Measurements from ENCODE around the gene CMIP.

Gene CMIP

GRCh38 chr16:81629034-81629802 lies 184.6 kb downstream of the CMIP start:
- no peak for FAIRE-seq

DNA sequence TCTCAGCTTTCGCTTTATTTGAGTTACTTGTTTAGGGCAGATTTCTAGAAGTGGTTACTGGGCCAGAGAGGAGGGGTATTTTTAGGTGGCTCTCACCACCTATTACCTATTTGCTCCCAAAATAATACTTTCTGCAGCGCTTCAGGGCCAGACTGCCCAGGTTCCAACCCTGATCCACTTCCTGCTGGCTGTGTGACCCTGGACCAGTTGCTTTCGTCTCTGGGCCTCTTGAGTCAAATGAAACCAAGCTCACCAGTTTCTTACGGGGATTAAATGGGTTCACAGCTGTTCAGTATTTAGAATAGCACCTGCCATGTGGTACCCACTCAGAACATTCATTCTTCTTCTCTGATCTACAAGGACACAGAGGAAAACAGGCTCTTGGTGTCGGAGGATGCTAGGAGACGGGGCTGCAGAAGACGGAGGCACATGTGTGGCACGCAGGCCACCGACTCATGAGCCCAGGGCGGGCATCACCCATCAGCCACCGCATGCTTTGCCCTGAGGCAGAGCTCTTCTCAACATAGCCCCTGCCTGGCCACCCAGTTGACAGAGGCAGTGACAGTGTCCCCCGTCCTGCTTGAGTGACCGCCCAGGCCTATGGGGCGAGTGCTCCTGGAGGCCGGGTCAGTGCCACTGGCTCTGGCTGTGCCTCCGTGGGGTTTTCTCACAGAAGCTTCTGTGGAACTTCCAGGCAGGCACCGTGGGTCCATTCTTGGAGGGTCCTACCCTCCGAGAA lies 185.5 kb downstream of the CMIP start:
- FAIRE-seq = no peak

DNA sequence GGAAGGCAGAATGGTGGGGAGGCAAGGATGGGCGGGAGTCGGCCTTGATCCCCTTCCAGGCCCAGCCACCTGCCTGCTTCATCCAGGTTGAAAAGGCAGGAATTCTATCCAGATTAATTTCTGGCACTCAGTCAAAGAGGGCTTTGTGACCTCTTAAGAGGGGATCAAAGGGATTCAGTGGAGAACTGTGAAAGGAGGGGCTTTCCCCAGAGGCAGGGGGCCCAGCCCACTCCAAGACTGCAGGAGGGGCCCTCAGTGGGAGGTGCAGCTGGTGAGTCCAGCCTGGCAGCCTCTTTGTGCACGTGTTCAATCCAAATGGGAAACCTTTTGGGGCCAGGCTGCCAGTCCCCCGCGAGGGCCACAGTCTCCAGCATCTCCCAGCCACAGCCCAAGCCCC lies 186.0 kb downstream of the CMIP start:
- no peak for FAIRE-seq

DNA sequence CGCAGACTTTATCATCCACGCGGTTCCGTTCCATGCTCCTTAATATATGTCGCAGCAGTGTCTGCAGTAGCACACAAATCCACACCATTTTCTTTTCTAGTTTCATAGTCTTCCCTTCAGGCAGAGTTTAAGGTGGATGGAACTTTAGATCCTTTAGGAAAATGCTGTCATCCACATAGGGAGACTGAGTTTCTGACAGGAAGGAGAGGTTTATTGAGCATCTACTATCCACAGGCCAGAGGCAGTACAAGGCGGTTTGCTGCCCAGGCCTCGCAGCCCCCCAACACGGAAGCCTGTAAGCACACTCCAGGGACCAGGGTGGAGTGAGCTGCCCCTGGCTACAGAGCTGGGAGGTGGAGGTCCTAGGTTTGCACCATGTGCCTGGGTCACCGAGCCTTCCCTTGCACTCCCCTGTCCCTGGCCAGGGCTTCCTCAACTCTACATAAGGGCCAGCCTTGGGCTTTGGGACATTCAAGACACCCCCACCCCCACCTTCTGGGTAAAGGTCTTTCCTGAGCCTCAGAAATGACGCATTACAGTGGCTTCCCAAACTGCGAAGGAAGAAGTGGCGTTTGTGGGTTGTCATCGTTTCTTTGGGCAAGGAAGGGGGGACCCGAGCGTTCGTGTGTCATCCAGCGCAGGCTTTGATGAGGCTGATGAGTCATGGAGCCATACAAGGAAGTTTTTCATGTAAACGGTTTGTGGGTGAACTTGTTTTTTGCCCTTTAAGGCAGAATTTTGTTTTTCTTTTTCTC lies 188.0 kb downstream of the CMIP start:
- FAIRE-seq = no peak

GRCh38 chr16:81633147-81633619 lies 188.6 kb downstream of the CMIP start:
- no peak for FAIRE-seq

DNA sequence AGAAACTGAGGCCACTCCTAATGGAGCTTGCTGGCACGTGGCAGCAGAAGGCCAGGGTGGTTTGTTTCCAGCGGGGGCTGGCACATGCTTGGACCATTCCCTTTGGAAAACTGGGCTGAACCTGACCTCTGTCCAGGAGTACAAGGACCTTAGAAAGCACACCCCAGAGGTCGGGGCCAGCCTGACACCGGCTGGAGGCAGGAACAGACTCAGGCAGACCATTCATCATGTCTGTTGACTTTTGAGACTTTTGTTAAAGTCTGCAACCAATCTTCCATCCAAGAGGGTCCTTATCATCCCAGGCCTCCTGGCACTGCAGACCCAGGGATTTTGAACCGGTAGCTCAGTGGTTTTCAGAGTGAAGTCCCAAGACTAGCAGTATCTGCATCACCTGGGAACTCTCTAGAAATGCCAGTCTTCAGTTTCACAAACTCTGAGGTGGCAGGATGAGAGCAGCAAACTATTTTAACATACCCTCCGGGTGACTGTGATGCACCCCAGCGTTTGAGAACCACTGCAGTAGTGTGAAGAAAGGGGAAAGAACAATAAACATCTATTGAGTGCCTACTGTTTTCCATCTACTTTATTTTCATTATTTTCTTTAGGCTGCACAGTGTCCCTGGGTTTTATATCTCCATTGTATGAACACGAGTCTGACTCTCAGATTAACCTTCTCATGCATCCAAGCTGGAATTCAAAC lies 189.2 kb downstream of the CMIP start:
- FAIRE-seq = no peak

- FAIRE-seq = no peak
Observed at GRCh38 chr16:81634380-81635062, 189.9 kb downstream of the CMIP start.

- FAIRE-seq = no peak
Observed at GRCh38 chr16:81635063-81635937, 190.7 kb downstream of the CMIP start.

DNA sequence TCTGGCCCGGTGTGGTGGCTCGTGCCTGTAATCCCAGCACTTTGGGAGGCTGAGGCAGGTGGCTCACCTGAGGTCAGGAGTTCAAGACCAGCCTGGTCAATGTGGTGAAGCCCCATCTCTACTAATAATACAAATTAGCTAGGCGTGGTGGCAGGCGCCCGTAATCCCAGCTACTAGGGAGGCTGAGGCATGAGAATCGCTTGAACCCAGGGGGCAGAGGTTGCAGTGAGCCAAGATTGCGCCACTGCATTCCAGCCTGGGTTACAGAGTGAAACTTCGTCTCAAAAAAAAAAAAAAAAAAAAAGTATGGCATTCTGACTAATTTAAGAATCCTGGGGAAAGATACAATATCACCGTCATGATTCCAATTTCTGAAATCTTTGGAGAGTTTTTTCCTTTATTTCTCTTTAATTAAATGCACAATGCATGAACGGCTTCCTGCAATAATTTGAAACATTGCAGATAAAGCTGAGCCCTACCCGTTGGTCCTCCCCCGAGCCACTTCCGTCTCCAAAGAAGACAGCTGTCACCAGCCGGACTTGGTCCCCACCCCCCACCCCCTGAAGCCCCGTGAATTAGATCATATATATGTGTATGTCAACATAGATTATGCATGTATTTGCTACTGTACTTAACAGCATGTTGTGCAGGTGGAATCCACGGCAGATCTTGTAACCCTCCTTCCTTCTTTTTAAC lies 191.8 kb downstream of the CMIP start:
- no peak for FAIRE-seq

- FAIRE-seq = no peak
Observed at GRCh38 chr16:81637336-81638235, 193.0 kb downstream of the CMIP start.

- no peak for FAIRE-seq
Observed at GRCh38 chr16:81638286-81638945, 193.8 kb downstream of the CMIP start.

GRCh38 chr16:81639348-81639747 lies 194.7 kb downstream of the CMIP start:
- FAIRE-seq = no peak

DNA sequence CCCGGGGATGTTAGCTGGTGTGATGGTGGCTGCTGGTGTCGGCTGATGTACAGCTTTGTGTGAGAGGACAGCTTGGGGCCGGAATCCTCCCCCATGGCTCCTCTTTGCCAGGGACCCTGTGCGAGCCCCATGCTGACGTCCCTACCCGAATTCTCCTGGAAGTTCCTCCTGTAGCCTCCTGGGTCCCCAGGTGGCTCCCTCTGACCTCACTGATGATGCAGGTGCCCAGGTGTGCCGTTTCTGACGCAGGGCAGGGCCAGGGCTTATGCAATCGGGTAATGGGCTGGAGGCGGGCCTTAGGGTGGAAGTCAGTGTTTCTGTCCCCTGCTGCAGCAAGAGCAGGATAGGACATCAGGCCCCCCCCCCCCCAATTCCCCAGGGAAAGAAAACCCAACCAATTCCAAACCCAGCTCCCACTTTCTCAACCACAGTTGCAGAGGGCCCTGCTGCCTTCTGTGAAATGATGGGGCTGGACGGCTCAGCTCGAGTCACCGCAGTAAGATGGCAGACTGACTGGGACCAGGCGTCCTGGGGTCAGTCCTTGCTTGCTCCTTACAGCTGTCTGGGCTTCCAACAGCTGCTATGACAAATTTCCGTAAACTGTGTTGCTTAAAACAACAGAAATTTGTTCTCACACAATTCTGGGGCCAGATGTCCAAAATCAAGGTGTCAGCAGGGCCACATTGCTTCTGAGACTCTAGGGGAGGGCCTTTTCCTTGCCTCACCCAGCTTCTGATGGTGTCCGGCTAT lies 195.5 kb downstream of the CMIP start:
- FAIRE-seq = no peak

GRCh38 chr16:81640681-81641070 lies 196.1 kb downstream of the CMIP start:
- no peak for FAIRE-seq

DNA sequence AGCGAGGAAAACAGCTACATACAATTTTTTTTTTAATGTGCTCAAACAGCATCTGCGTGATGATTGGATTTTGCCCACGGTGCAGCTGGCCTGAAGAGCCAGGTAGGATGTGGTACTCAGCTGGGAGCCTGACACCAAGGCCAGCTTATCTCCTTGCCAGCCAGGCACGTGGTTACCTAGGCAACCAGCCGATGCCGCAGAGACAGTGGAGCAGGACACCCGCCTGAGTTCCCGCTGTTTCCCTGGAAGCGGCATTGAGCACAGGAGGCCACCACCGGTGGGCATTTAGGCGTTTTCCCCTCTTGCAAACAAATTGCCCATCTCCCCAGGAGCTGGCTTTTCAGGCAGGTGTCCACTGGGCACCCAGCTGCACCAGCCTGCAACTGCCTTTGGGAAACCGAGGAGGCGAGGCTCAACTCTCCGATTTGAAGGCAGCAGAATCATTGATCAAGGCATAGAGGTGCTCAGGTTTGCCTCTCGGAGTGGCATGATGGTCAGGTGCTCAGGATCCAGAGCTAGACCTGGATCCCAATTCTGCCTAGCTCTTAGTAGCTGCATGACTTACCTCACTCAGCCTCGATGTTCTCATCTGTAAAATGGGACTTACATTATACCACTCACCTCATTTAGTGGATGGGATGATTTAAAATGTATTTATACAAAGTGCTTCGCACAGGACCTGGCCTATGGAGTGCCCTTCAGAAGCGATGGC lies 196.9 kb downstream of the CMIP start:
- FAIRE-seq = no peak

DNA sequence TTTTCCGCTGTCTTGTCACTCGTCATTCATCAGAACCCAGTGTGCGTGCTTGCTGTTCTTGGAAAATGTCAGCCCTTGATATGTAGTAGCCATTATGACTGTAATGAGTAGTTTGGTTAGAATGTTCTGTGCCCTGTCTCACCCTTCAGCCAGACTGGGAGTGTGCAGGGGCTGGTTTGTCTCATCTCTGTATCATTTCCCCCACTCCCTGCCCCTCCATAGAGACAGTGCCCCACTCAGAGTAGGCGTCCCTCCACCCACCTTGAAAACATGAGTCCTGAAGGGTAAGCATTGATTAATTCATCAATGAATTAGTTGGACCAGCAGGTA lies 197.5 kb downstream of the CMIP start:
- no peak for FAIRE-seq

DNA sequence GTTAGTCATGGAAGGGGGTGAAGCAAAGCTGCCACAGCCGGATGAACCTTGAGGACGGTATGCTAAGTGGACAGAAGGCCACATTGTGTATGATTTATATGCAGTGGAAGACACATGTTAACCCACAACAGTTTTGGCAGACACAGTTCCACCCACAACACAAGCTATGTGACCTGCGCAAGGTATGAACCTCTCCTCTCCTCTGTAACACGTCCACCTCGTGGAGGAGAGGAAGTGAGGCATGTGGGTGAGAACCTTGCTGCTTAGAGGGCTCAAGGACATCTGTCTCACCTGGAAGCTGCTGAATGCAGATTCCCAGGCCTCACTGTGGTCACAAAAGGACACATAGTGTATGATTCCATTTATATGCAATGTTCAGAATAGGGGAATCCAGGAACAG lies 198.3 kb downstream of the CMIP start:
- FAIRE-seq = no peak

GRCh38 chr16:81645266-81645694 lies 200.7 kb downstream of the CMIP start:
- no peak for FAIRE-seq
